HEK293T (cell line): ENCODE measurements around the gene NRG3.

ENCODE experiments used
- CTCF ChIA-PET: fragments of 350-600 bp; formaldehyde crosslinking; extraction: SDS; loops from one replicate; lab custom pipeline; 2021; ENCODE audit warnings: antibody characterized with exemption, inconsistent platforms; lab: Yijun Ruan, JAX
- POLR2A ChIA-PET: fragments of 350-600 bp; formaldehyde crosslinking; extraction: SDS; loops from one replicate; lab custom pipeline; 2020; ENCODE audit warnings: antibody characterized with exemption, inconsistent platforms; lab: Yijun Ruan, JAX
- DNase-seq: peaks from one replicate; pipeline ENCODE4 v3.0.0; 2012; ENCODE audit warnings: mixed read lengths; ENCODE audit errors: extremely low spot score
- ARNT ChIP-seq: fragments of 450-650 bp; IDR thresholded peaks from 2 replicates; pipeline ENCODE4 v1.6.1; 2017; ENCODE audit warnings: mild to moderate bottlenecking
- BHLHE40 ChIP-seq: fragments of 450-650 bp; IDR thresholded peaks from 2 replicates; pipeline ENCODE4 v1.6.1; 2016; ENCODE audit warnings: mild to moderate bottlenecking, moderate library complexity, borderline replicate concordance
- CTBP1 ChIP-seq: fragments of 450-650 bp; IDR thresholded peaks from 2 replicates; pipeline ENCODE4 v1.6.1; 2016; ENCODE audit warnings: borderline replicate concordance
- ELF4 ChIP-seq: fragments of 450-650 bp; IDR thresholded peaks from 2 replicates; pipeline ENCODE4 v1.6.1; 2017; ENCODE audit warnings: antibody characterized with exemption
- FOXA1 ChIP-seq: fragments of 450-650 bp; IDR thresholded peaks from 2 replicates; pipeline ENCODE4 v1.6.1; 2016; ENCODE audit warnings: mild to moderate bottlenecking
- FOXK2 ChIP-seq: fragments of 450-650 bp; IDR thresholded peaks from 2 replicates; pipeline ENCODE4 v1.6.1; 2016; ENCODE audit warnings: mild to moderate bottlenecking
- FOXM1 ChIP-seq: fragments of 450-650 bp; IDR thresholded peaks from 2 replicates; pipeline ENCODE4 v1.6.1; 2017; ENCODE audit warnings: mild to moderate bottlenecking, borderline replicate concordance
- HDGF ChIP-seq: fragments of 450-650 bp; IDR thresholded peaks from 2 replicates; pipeline ENCODE4 v1.6.1; 2017; ENCODE audit warnings: antibody characterized with exemption, borderline replicate concordance
- L3MBTL2 ChIP-seq: fragments of 450-650 bp; conservative IDR thresholded peaks from 2 replicates; pipeline ENCODE4 v1.6.1; 2016; ENCODE audit warnings: mild to moderate bottlenecking
- LEF1 ChIP-seq: fragments of 450-650 bp; IDR thresholded peaks from 2 replicates; pipeline ENCODE4 v1.6.1; 2017; ENCODE audit warnings: mild to moderate bottlenecking, borderline replicate concordance
- NFRKB ChIP-seq: fragments of 450-650 bp; IDR thresholded peaks from 2 replicates; pipeline ENCODE4 v1.6.1; 2016; ENCODE audit warnings: mild to moderate bottlenecking, moderate library complexity
- SP1 ChIP-seq: fragments of 450-650 bp; IDR thresholded peaks from 2 replicates; pipeline ENCODE4 v1.6.1; 2017
- SUZ12 ChIP-seq: fragments of 450-650 bp; IDR thresholded peaks from 2 replicates; pipeline ENCODE4 v1.6.1; 2016; ENCODE audit warnings: mild to moderate bottlenecking
- TARDBP ChIP-seq: fragments of 450-650 bp; IDR thresholded peaks from 2 replicates; pipeline ENCODE4 v1.6.1; 2016
- ZNF384 ChIP-seq: fragments of 450-650 bp; IDR thresholded peaks from 2 replicates; pipeline ENCODE4 v1.6.1; 2016
- TF ChIP-seq, protein P1 (sequence below): fragments of 450-650 bp; IDR thresholded peaks from 2 replicates; pipeline ENCODE4 v1.6.1; 2016

NRG3 gene

GRCh38 chr10:81898518-81898917, 23.5 kb downstream of the NRG3 start:
- POLR2A ChIA-PET = no interaction called here
- DNase-seq = no peak
- CTCF ChIA-PET = no interaction called here
- TF ChIP-seq BHLHE40 (no peak), FOXA1 (no peak), ZNF384 (no peak), ARNT (no peak), TARDBP (no peak), SUZ12 (no peak), LEF1 (no peak), FOXM1 (no peak), NFRKB (no peak), CTBP1 (no peak), FOXK2 (no peak), L3MBTL2 (no peak), SP1 (no peak), ELF4 (no peak), HDGF (no peak)
- TF ChIP-seq, protein P1, sequence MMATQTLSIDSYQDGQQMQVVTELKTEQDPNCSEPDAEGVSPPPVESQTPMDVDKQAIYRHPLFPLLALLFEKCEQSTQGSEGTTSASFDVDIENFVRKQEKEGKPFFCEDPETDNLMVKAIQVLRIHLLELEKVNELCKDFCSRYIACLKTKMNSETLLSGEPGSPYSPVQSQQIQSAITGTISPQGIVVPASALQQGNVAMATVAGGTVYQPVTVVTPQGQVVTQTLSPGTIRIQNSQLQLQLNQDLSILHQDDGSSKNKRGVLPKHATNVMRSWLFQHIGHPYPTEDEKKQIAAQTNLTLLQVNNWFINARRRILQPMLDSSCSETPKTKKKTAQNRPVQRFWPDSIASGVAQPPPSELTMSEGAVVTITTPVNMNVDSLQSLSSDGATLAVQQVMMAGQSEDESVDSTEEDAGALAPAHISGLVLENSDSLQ = no peak

GRCh38 chr10:81900989-81901388, 26.0 kb downstream of the NRG3 start:
- TF ChIP-seq FOXA1 = no peak
- no peak for TF ChIP-seq SP1
- TF ChIP-seq CTBP1 = no peak
- TF ChIP-seq NFRKB = no peak
- no peak for TF ChIP-seq ZNF384
- no peak for TF ChIP-seq ARNT
- no peak for DNase-seq
- POLR2A ChIA-PET = no interaction called here
- CTCF ChIA-PET = no interaction called here

DNA sequence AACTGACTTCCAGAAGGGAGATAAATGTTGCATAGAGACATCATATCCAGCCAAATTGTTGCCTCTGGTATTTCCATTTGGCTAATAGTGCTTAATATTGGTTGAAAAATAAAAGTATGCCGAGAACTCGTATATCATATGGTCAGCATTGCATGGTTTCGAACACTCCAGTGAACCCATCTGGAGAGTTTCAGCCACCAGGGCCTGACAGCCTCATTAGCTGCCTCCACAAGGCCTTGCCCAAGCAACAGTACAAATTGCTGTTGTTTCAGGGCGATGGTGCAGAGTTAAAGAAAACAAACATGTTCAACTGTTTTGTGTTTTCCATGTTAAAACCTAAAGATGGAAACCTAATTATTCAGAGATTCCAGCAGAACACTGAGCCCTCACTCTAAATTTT, 28.5 kb downstream of the NRG3 start:
- POLR2A ChIA-PET = no interaction called here
- DNase-seq = no peak
- TF ChIP-seq TARDBP (no peak), FOXM1 (no peak), CTBP1 (no peak), L3MBTL2 (no peak), ZNF384 (no peak), FOXA1 (no peak), HDGF (no peak), SUZ12 (no peak), FOXK2 (no peak), LEF1 (no peak), SP1 (no peak), BHLHE40 (no peak), NFRKB (no peak), ELF4 (no peak), ARNT (no peak)
- TF ChIP-seq, protein P1 = no peak
- CTCF ChIA-PET = no interaction called here

GRCh38 chr10:81905161-81905560, 30.2 kb downstream of the NRG3 start:
- ChIA-PET POLR2A (no interaction called here), CTCF (no interaction called here)

GRCh38 chr10:81909453-81909852, 34.5 kb downstream of the NRG3 start:
- CTCF ChIA-PET = no interaction called here
- no peak for TF ChIP-seq ARNT
- TF ChIP-seq SP1 = no peak
- no peak for TF ChIP-seq FOXM1
- TF ChIP-seq, protein P1 = no peak
- TF ChIP-seq TARDBP = no peak
- no peak for TF ChIP-seq NFRKB
- no peak for TF ChIP-seq BHLHE40
- no peak for TF ChIP-seq L3MBTL2
- no peak for TF ChIP-seq HDGF
- no peak for TF ChIP-seq LEF1
- TF ChIP-seq CTBP1 = no peak
- no peak for DNase-seq

More at GRCh38 chr10:81905161-81905560, 30.2 kb downstream of the NRG3 start:
- DNase-seq = no peak
- no peak for TF ChIP-seq ZNF384
- no peak for TF ChIP-seq CTBP1
- TF ChIP-seq SP1 = no peak
- no peak for TF ChIP-seq SUZ12

GRCh38 chr10:81911328-81911727, 36.3 kb downstream of the NRG3 start:
- POLR2A ChIA-PET = no interaction called here
- TF ChIP-seq ELF4 = no peak
- no peak for TF ChIP-seq SUZ12
- no peak for TF ChIP-seq FOXA1
- TF ChIP-seq HDGF = no peak
- no peak for TF ChIP-seq CTBP1
- TF ChIP-seq FOXK2 = no peak
- TF ChIP-seq L3MBTL2 = no peak
- TF ChIP-seq TARDBP = no peak
- TF ChIP-seq, protein P1 = no peak
- TF ChIP-seq ARNT = no peak
- DNase-seq = no peak
- CTCF ChIA-PET = no interaction called here

More at GRCh38 chr10:81909453-81909852, 34.5 kb downstream of the NRG3 start:
- POLR2A ChIA-PET = no interaction called here
